Left renal pelvis (tissue), 4 donors: ENCODE data around the gene IGFN1. TPM values are rescaled to one million over a fixed set of nuclear protein-coding genes. Genes with fewer than 3 reads are reported as not detected.

Experiments used
- DNase-seq, 4 donors: peaks; one replicate each; pipeline ENCODE4 v3.0.0-alpha.2; 2013; ENCODE audit warnings: low read depth in 4 of 4, low spot score in 3 of 4
- polyA plus RNA-seq, 4 donors: library from polyadenylated mRNA; unstranded; fragments of 120-200 nt; gene quantifications; one replicate each; pipeline ENCODE4 v1.2.1, GENCODE V29; 2013; ENCODE audit not compliant: insufficient read length in 4 of 4

Gene IGFN1
- polyA plus RNA-seq, 4 donors = 0.46 to 10.6 (median 1.2) TPM

DNA sequence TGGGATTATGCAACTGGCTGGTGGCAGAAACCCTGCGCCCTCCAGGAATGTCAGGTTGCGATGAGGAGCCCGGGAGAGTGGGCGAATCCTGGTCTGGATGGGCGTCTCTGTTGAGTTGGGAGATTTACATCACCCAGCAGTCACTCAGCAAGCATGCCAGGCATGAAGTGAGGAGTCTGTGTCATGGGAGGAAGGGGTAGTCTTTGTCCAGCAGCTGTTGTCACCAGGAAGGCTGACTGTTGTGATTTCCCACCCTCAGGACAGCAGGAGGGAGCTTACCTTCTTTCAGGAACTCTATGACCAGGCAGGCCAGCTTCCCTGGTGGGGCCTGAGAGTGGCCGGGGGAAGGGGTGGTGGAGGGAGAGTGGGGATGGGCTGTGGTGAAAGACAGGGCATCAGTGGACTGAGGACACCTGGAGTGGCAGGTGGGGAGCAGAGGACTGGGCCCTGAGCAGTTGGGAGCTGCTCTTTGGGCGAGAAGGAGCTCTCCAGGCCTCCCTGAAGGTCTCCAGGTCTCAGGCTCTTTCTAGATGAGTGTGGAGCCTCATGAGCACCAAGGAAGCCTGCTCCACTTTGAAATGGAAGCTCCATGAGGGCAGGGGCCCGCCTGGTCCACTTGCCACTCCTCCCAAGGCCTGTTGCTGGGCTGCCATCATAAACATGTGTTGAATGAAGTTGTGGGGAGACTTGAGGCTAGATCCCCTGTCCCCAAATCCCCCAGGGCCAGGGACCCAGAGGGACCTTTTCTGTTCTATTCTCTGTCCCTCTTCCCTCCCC, 71.3 kb downstream of the IGFN1 start:
- DNase-seq = no peak

DNA sequence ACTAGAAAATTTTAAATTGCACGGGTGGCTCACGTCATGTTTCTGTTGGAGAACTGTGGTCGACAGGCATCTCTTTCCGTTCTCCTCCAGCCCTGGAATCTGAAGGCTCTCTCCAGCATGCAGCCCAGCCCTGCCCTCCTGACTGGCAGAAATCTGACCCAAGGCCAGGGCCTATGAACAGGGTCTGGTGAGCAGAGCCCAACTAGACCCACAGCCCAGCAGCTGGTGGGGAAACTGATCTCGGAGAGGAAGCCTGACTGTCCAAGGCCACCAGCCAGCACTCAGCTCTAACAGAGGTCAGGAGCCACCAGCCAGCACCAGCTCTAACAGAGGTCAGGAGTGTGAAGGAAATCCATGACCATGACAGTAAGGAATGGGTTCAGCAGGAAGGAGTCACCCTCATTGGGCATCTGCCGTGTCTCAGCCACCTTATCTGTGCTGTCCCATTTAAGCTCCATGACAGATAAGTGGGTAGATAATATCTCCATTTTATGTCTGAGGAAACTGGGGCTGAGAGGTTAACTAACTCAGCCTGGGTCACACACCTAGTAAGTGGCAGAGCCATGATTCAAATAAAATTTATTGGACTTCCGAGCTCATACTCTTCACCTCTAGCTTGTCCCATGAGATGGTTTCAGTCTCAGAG, 72.5 kb downstream of the IGFN1 start:
- DNase-seq = no peak

DNA sequence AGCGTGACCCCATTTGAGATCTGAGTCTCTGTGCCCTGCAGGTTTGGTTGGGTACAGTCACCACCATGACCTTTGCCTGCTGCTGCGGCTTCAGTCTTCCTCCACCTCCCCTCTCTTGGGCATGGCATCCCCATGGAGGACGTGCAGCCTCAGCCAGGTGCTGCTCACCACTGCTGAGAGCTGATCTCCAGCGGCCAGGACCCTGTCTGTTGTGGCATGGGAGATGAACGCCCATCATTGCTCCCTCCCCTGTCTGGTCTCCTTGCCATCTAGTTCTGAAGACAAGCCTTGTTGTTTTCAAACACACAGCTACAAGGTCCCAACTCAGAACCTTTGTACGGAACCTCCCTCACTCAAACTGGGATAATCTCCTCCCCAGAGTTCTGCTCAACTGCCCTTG, 73.4 kb downstream of the IGFN1 start:
- no peak for DNase-seq

GRCh38 chr1:201264554-201264953, 73.9 kb downstream of the IGFN1 start:
- no peak for DNase-seq

DNA sequence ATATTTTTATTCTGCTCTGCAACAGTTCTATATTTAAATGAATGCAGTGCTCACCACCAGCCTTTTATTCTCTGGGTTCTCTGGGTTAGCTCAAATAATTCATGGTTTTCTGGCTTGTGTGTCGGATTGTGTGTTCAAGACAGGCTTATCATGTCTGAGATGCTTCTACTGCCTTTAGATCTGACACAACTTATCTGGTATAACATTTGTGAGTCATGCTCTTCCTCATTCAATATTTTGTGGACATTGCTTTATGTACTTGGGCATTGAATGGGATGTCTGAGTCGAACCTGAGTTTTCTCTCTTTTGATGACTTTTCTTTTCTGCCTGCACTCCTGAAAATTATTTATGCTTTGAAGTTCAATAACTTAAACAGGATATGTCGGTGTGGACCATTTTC, 75.1 kb downstream of the IGFN1 start:
- DNase-seq = no peak

GRCh38 chr1:201266276-201266675, 75.7 kb downstream of the IGFN1 start:
- DNase-seq = no peak

- no peak for DNase-seq
Observed at GRCh38 chr1:201266774-201267173, 76.2 kb downstream of the IGFN1 start.

- no peak for DNase-seq
Observed at GRCh38 chr1:201267481-201268229, 77.0 kb downstream of the IGFN1 start.

DNA sequence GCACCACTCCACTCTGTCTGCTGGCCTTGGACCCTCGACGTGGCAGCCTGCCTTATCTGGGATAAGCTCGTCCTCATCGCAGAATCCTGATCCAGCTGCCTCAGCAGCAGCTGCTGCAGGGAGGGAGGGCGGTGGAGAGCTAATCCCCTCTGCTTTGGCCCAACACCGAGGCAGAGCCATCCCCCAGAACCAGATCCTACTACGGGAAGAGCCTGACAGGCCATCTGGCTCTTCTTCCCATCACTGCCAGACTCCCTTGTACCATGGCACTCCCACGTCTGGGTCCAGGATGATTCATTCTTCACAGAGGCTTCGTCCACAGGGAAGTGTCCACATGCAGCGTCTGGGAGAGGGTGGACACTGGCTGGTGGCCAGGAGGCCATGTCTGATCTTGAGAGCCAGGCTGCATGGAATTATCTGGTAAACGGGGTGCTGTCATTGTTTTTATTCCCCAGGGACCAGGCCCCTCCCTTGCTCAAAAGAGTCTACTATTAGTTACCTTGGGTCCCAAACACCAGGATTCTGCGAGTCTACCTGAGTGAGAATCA, 78.1 kb downstream of the IGFN1 start:
- no peak for DNase-seq

DNA sequence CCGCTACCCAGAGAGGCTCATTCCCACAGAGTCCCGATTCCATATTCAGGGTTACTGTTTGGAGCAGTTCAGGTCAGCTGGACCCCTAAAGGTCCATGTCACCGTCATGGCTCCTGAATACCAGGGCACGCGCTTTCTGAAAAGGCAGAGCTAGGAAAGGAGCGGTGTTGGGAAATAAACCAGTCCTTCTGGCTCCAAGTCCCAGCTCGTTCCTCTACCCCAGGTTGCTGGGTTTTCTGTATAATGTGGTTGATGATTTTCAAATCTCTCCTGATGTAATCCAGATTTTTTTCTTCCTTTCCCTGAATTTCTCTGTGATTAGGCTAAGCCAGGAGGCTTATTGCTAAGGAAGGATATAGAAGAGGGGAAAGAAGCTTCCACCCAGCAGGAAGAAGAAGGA, 78.7 kb downstream of the IGFN1 start:
- DNase-seq = no peak

DNA sequence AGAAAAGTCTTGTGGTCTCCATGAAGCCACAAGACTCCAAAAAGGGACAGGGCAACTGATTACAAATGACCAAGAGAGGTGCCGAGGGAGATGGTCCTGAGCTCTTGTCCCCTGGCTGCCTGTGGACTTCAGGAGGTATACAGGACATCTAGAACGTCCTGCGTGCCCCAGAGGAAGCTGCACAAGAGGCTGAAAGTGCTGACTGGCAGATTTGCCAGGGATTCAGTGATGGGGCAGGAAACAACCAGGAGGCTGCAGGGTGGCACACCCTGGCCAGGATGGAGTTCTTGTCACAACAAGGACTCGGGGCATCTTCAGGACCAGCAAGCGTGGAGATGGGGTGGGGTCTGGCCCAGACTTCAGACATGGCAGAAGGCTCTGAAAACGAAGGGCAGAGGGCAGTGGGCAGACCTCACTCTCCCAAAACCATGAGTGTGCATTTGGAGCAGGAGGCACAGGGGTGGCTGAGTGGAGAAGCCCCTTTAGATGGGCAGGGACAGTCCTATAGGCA, 79.3 kb downstream of the IGFN1 start:
- no peak for DNase-seq

- no peak for DNase-seq
Observed at GRCh38 chr1:201270616-201271390, 80.2 kb downstream of the IGFN1 start.

GRCh38 chr1:201272799-201273198, 82.2 kb downstream of the IGFN1 start:
- no peak for DNase-seq

GRCh38 chr1:201274616-201275252, 84.1 kb downstream of the IGFN1 start:
- DNase-seq = no peak

- no peak for DNase-seq
Observed at GRCh38 chr1:201275253-201275666, 84.6 kb downstream of the IGFN1 start.

GRCh38 chr1:201276891-201277290, 86.3 kb downstream of the IGFN1 start:
- no peak for DNase-seq

DNA sequence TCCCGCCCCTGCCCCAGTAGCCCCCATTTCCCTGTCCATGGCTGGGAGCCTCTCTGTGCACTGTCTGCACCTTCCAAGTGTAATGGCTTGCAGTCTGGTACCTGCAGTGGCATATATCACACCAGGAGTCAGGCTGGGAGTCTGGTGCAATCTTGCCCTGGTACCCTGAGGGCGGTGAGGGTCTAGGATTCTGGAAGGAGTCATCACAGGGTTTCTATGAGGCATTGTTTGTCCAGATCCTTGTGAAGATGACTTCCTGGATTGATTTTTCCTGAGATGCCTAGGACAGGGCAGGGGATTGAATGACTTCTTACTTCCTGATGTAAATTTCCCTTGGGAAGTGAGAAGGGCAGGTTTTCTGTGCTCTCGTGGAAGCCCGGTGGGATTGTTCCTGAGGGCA, 86.8 kb downstream of the IGFN1 start:
- no peak for DNase-seq
